Mesenchymal stem cell (in vitro differentiated cells and primary cell): Measurements from ENCODE around the gene ARHGEF16.
A peak's percentile ranks its signal among the peaks of the same experiment; 100 is the strongest.

ENCODE experiments used
- DNase-seq: peaks from one replicate; pipeline ENCODE4 v3.0.0-alpha.2; 2013
- H2AFZ ChIP-seq: one replicate; pipeline ENCODE4 v1.6.1; 2013; ENCODE audit warnings: low read depth, mild to moderate bottlenecking, control low read depth, inconsistent platforms, low read length, moderate library complexity
- H2AK5ac ChIP-seq: 2 replicates; pipeline ENCODE4 v1.6.1; 2013; ENCODE audit warnings: low read length, moderate library complexity, mild to moderate bottlenecking, inconsistent platforms; ENCODE audit not compliant: severe bottlenecking
- H2BK120ac ChIP-seq: one replicate; pipeline ENCODE4 v1.6.1; 2013; ENCODE audit warnings: low read depth, mild to moderate bottlenecking, inconsistent platforms, low read length, moderate library complexity
- H2BK12ac ChIP-seq, 2 experiments: one replicate each; pipeline ENCODE4 v1.6.1; 2013; ENCODE audit warnings: inconsistent platforms in 2 of 2, low read length in 2 of 2, mild to moderate bottlenecking in 2 of 2, moderate library complexity in 2 of 2, control low read depth in 1 of 2
- H2BK15ac ChIP-seq: one replicate; pipeline ENCODE4 v1.6.1; 2013; ENCODE audit warnings: mild to moderate bottlenecking, low read depth, inconsistent platforms; ENCODE audit not compliant: poor library complexity, severe bottlenecking
- H2BK5ac ChIP-seq: 2 replicates; pipeline ENCODE4 v1.6.1; 2013; ENCODE audit warnings: low read depth, mild to moderate bottlenecking, low read length, control low read depth, inconsistent platforms; ENCODE audit not compliant: poor library complexity, severe bottlenecking
- H3K14ac ChIP-seq, 2 experiments: one replicate each; pipeline ENCODE4 v1.6.1; 2013; ENCODE audit warnings: inconsistent platforms in 2 of 2, low read length in 2 of 2, control low read depth in 1 of 2, mild to moderate bottlenecking in 1 of 2, moderate library complexity in 1 of 2
- H3K18ac ChIP-seq, 2 experiments: one replicate each; pipeline ENCODE4 v1.6.1; 2013; ENCODE audit warnings: inconsistent platforms in 2 of 2, low read length in 2 of 2, control low read depth in 1 of 2, low read depth in 1 of 2, mild to moderate bottlenecking in 1 of 2
- H3K23ac ChIP-seq, 2 experiments: one replicate each; pipeline ENCODE4 v1.6.1; 2013; ENCODE audit warnings: inconsistent platforms in 2 of 2, low read length in 2 of 2, mild to moderate bottlenecking in 2 of 2, moderate library complexity in 2 of 2, control low read depth in 1 of 2
- H3K27ac ChIP-seq: 2 replicates; pipeline ENCODE4 v1.5.1; 2013; ENCODE audit warnings: mild to moderate bottlenecking, moderate library complexity, low read length, control low read depth, inconsistent platforms; ENCODE audit not compliant: poor library complexity, severe bottlenecking
- H3K27me3 ChIP-seq, 2 experiments: 2 replicates each; pipeline versions ENCODE4 v1.6.1 to v1.7.0; 2013; ENCODE audit warnings: low read length in 2 of 2, mild to moderate bottlenecking in 2 of 2, moderate library complexity in 2 of 2, control low read depth in 1 of 2, inconsistent platforms in 1 of 2; ENCODE audit not compliant: control insufficient read depth in 1 of 2, insufficient read depth in 1 of 2
- H3K36me3 ChIP-seq, 2 experiments: 2 replicates each; pipeline versions ENCODE4 v1.6.1 to v1.7.0; 2013; ENCODE audit warnings: low read length in 2 of 2, control low read depth in 1 of 2, inconsistent platforms in 1 of 2, low read depth in 1 of 2, mild to moderate bottlenecking in 1 of 2; ENCODE audit not compliant: insufficient read depth in 2 of 2, control insufficient read depth in 1 of 2
- H3K4ac ChIP-seq, 2 experiments: one replicate each; pipeline ENCODE4 v1.6.1; 2013; ENCODE audit warnings: inconsistent platforms in 2 of 2, low read length in 2 of 2, mild to moderate bottlenecking in 2 of 2, moderate library complexity in 2 of 2, control low read depth in 1 of 2, low read depth in 1 of 2
- H3K4me1 ChIP-seq: 2 replicates; pipeline ENCODE4 v1.6.1; 2013; ENCODE audit warnings: low read depth, low read length, control low read depth; ENCODE audit not compliant: control insufficient read depth, insufficient read depth
- H3K4me2 ChIP-seq: 2 replicates; pipeline ENCODE4 v1.6.1; 2013; ENCODE audit warnings: low read length, mild to moderate bottlenecking, inconsistent platforms; ENCODE audit not compliant: poor library complexity, severe bottlenecking
- H3K4me3 ChIP-seq, 2 experiments: 2 replicates each; pipeline versions ENCODE4 v1.5.1 to v1.7.0; 2013; ENCODE audit warnings: low read length in 2 of 2, mild to moderate bottlenecking in 2 of 2, control low read depth in 1 of 2, low read depth in 1 of 2; ENCODE audit not compliant: insufficient read depth in 1 of 2
- H3K79me1 ChIP-seq: replicated peaks from 2 replicates; pipeline ENCODE4 v1.6.1; 2013; ENCODE audit warnings: mild to moderate bottlenecking, control low read depth, low read length, inconsistent platforms; ENCODE audit not compliant: poor library complexity, severe bottlenecking
- H3K9ac ChIP-seq: 2 replicates; pipeline ENCODE4 v1.7.0; 2013; ENCODE audit warnings: mild to moderate bottlenecking, low read length, moderate library complexity
- H3K9me3 ChIP-seq: 2 replicates; pipeline ENCODE4 v1.7.0; 2013; ENCODE audit warnings: mild to moderate bottlenecking, low read length; ENCODE audit not compliant: control insufficient read depth
- H4K8ac ChIP-seq: one replicate; pipeline ENCODE4 v1.6.1; 2013; ENCODE audit warnings: inconsistent platforms, mild to moderate bottlenecking, low read length, moderate library complexity
- H4K91ac ChIP-seq: one replicate; pipeline ENCODE4 v1.6.1; 2013; ENCODE audit warnings: mild to moderate bottlenecking, low read length, inconsistent platforms
- WGBS: methylation state at CpG from one replicate; pipeline ENCODE4 v1.1.7; 2013; ENCODE audit warnings: mixed read lengths; 5-methylcytosine and 5-hydroxymethylcytosine counted together

Gene ARHGEF16

DNA sequence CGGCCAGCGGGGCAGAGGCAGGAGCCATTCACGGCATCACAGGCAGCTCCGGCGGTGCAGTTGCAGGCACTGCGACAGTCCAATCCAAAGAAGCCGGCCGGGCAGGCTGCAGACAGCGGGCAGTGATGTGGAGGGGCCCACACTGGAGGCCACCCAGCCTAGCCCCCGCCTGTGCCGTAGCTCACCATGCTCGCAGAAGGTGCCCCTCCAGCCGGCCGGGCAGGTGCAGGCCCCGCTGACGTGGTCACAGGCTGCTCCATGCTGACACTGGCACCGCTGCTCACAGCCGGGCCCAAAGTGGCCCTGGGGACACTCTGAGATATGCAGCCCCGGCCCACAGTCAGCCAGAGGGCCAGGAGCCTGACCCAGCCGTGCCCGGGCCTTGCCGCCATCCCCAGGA is 45.1 kb downstream of the ARHGEF16 start:
- H2AK5ac ChIP-seq: no peak overlapping the region
- H3K4me1 ChIP-seq: peaks cover 47% of the 10 kb centered on the region
- 83% methylated on average over 21 of the region's 22 CpGs for WGBS
- no peak overlapping the region for H3K4me2 ChIP-seq
- H3K36me3 ChIP-seq: peaks cover 0 to 10% of the 10 kb centered on the region in 2 experiments
- no peak overlapping the region for H3K9ac ChIP-seq
- H3K4ac ChIP-seq: no peak overlapping the region
- H2BK12ac ChIP-seq: no peak overlapping the region
- H3K9me3 ChIP-seq: no peaks in the 10 kb centered on the region
- no peak overlapping the region for H4K91ac ChIP-seq
- no peak overlapping the region for H3K4me3 ChIP-seq
- H3K23ac ChIP-seq: no peak overlapping the region
- no peak overlapping the region for H2AFZ ChIP-seq
- no peak overlapping the region for H2BK120ac ChIP-seq
- H4K8ac ChIP-seq: no peak overlapping the region
- no peaks in the 10 kb centered on the region for H3K79me1 ChIP-seq
- H2BK5ac ChIP-seq: no peak overlapping the region
- H3K18ac ChIP-seq: no peak overlapping the region
- DNase-seq: no peak
- H2BK15ac ChIP-seq: no peak overlapping the region
- H3K27ac ChIP-seq: no peak overlapping the region
- H3K27me3 ChIP-seq: peaks cover 0 to 15% of the 10 kb centered on the region in 2 experiments
- H3K14ac ChIP-seq: no peak overlapping the region

DNA sequence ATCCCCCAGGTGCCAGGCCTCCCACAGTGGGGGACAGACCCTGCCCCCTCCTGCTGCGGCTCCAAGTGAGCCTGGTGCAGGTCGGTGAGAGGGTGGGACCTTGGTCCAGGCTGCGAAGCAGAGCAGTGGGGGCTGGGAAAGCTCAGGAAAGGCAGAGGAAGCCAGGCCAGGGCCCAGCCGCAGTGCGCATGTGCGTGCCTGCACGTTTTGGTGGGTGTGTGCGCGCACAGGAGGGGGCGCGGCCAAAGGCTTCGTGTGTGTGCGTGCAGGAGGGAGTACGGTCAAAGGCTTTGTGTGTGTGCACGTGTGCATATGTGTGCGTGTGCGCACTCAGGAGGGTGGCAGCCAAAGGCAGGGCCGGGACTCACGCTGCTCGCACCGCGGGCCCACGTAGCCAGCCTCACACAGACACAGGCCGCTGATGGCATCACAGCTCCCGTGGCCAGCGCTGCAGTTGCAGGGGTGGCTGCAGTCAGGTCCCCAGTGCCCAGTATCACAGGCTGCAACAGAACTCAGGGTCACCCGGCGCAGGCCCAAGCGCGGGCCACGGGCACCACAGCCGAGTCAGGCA is 45.9 kb downstream of the ARHGEF16 start:
- H2BK5ac ChIP-seq: no peak overlapping the region
- H3K18ac ChIP-seq: no peak overlapping the region
- H3K9me3 ChIP-seq: no peaks in the 10 kb centered on the region
- H3K27me3 ChIP-seq: peaks cover 0 to 15% of the 10 kb centered on the region in 2 experiments
- H2AK5ac ChIP-seq: no peak overlapping the region
- H3K79me1 ChIP-seq: no peaks in the 10 kb centered on the region
- no peak overlapping the region for H3K4me3 ChIP-seq
- no peak for DNase-seq
- no peak overlapping the region for H4K91ac ChIP-seq
- no peak overlapping the region for H3K4ac ChIP-seq
- no peak overlapping the region for H3K23ac ChIP-seq
- peaks cover 0 to 10% of the 10 kb centered on the region in 2 experiments for H3K36me3 ChIP-seq
- H2BK12ac ChIP-seq: no peak overlapping the region
- 91% methylated on average over 32 of the region's 32 CpGs for WGBS
- H3K9ac ChIP-seq: no peak overlapping the region
- no peak overlapping the region for H3K27ac ChIP-seq
- no peak overlapping the region for H3K4me2 ChIP-seq
- no peak overlapping the region for H3K14ac ChIP-seq
- H2BK120ac ChIP-seq: no peak overlapping the region
- H2AFZ ChIP-seq: no peak overlapping the region
- H2BK15ac ChIP-seq: no peak overlapping the region
- H3K4me1 ChIP-seq: peaks cover 46% of the 10 kb centered on the region
- no peak overlapping the region for H4K8ac ChIP-seq

DNA sequence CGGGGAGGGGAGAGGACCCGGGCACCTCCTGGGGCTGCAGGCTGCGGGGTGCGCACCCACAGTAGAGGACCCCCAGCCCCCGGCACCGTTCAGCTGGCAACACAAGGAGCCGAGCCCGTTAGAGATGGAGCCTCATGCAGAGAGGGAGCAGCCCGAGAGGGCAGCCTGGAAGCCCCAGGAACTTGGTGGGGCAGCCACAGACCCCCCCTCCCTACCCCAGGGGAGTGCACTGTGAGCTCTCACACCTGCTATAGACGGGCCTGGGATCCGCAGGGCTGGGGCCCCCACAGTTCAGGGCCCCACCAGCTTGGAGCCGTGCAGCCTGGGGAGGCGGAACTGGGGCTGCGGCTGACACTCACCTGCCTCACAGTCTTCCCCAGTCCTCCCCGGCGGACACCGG is 47.0 kb downstream of the ARHGEF16 start:
- Histone ChIP-seq H3K14ac (no peak overlapping the region), H3K18ac (no peak overlapping the region), H3K27me3 (peaks cover 0 to 21% of the 10 kb centered on the region in 2 experiments), H2BK120ac (no peak overlapping the region), H3K4ac (no peak overlapping the region), H3K4me3 (no peak overlapping the region), H2AFZ (no peak overlapping the region), H2BK15ac (no peak overlapping the region), H2BK12ac (no peak overlapping the region), H4K91ac (no peak overlapping the region), H2AK5ac (no peak overlapping the region), H3K36me3 (peaks cover 0 to 10% of the 10 kb centered on the region in 2 experiments), H3K9me3 (no peaks in the 10 kb centered on the region), H3K27ac (no peak overlapping the region), H3K4me2 (no peak overlapping the region), H3K79me1 (no peaks in the 10 kb centered on the region), H3K4me1 (peaks cover 35% of the 10 kb centered on the region), H3K23ac (no peak overlapping the region), H2BK5ac (no peak overlapping the region), H4K8ac (no peak overlapping the region), H3K9ac (no peak overlapping the region)
- DNase-seq: no peak
- WGBS: 79% methylated on average over 15 of the region's 17 CpGs

DNA sequence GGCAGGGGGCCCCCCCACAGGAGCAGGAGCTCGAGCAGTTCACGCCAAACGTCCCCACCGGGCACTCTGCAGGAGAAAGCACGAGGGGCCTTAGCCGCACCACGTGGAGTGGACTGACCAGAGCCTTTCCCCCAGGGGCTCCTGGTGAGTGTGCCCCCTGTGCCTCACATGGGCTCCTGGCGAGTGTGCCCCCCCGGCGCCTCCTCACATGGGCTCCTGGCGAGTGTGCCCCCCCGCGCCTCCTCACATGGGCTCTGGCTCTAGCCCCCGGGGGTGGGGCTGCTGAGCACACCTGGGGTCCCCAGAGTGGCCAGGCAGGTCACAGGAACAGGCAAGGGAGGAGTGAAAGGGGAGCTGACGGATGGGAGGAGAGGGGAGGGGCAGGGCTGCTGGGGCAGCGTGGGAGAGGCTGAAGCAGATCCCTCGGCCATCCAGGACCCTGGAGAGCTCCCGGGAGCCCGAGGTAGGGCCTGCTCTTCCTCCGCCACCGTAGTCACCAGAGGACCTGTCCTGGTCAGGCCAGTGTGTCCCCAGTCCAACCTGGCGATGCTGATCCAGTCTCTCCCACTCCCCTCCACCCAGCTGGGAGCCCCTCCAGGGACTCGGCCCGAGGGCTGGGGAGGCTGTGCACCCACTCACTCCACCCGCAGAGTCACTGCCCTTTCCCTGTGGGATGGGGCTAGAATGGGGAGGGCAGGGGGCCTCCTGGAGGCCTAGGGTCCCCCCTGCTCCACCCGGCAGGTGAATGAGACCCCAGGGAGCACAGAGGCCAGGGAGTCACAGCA is 47.6 kb downstream of the ARHGEF16 start:
- H3K4ac ChIP-seq: no peak overlapping the region
- peak; percentile 42 for DNase-seq
- no peak overlapping the region for H4K8ac ChIP-seq
- H3K4me2 ChIP-seq: no peak overlapping the region
- no peaks in the 10 kb centered on the region for H3K9me3 ChIP-seq
- H2BK15ac ChIP-seq: no peak overlapping the region
- peaks cover 0 to 27% of the 10 kb centered on the region in 2 experiments for H3K27me3 ChIP-seq
- no peak overlapping the region for H2AK5ac ChIP-seq
- H2BK120ac ChIP-seq: no peak overlapping the region
- H2BK12ac ChIP-seq: no peak overlapping the region
- H2AFZ ChIP-seq: no peak overlapping the region
- no peak overlapping the region for H3K27ac ChIP-seq
- H4K91ac ChIP-seq: no peak overlapping the region
- no peak overlapping the region for H3K4me3 ChIP-seq
- peaks cover 29% of the 10 kb centered on the region for H3K4me1 ChIP-seq
- no peak overlapping the region for H3K23ac ChIP-seq
- H3K18ac ChIP-seq: no peak overlapping the region
- peaks cover 0 to 10% of the 10 kb centered on the region in 2 experiments for H3K36me3 ChIP-seq
- H3K9ac ChIP-seq: no peak overlapping the region
- no peak overlapping the region for H3K14ac ChIP-seq
- no peaks in the 10 kb centered on the region for H3K79me1 ChIP-seq
- H2BK5ac ChIP-seq: no peak overlapping the region
- 60% methylated on average over 24 of the region's 26 CpGs for WGBS
